ENCODE results near the gene EML5.

- no peak for TF ChIP-seq POLR2A (IDR thresholded peaks at IDR 0.05)
- TF ChIP-seq, protein P1, sequence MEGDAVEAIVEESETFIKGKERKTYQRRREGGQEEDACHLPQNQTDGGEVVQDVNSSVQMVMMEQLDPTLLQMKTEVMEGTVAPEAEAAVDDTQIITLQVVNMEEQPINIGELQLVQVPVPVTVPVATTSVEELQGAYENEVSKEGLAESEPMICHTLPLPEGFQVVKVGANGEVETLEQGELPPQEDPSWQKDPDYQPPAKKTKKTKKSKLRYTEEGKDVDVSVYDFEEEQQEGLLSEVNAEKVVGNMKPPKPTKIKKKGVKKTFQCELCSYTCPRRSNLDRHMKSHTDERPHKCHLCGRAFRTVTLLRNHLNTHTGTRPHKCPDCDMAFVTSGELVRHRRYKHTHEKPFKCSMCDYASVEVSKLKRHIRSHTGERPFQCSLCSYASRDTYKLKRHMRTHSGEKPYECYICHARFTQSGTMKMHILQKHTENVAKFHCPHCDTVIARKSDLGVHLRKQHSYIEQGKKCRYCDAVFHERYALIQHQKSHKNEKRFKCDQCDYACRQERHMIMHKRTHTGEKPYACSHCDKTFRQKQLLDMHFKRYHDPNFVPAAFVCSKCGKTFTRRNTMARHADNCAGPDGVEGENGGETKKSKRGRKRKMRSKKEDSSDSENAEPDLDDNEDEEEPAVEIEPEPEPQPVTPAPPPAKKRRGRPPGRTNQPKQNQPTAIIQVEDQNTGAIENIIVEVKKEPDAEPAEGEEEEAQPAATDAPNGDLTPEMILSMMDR (IDR thresholded peaks at IDR 0.05), result no peak
Measured at GRCh38 chr14:88825078-88825458, 32.3 kb upstream of the EML5 start.
